HCT116 (cell line): ENCODE results near the gene EME1. TPM values are rescaled to one million over a fixed set of nuclear protein-coding genes. Genes with fewer than 3 reads are reported as not detected.
A peak's percentile ranks its signal among the peaks of the same experiment; 100 is the strongest.

ENCODE experiments used
- ATAC-seq: fragments of 200-7000 bp; cut with Tn5 transposase; 2 replicates; pipeline ENCODE4 v1.9.1; 2020; ENCODE audit warnings: mild to moderate bottlenecking, moderate library complexity
- BruUV-seq: library from RNA; stranded (reverse); fragments of 400-500 nt; replicated peaks from 2 replicates; lab custom pipeline; 2021; lab: Mats Ljungman, UMichigan
- CTCF ChIA-PET: fragments of 300-600 bp; sonication (Branson Sonifier 250); formaldehyde crosslinking; loops from one replicate; lab custom pipeline; 2021; ENCODE audit warnings: antibody characterized with exemption; lab: Charles Lee
- POLR2A ChIA-PET: fragments of 300-600, 350-600 bp; sonication (Branson Sonifier 250); formaldehyde crosslinking; loops from one replicate; lab custom pipeline; 2021; ENCODE audit warnings: antibody characterized with exemption; lab: Charles Lee
- RAD21 ChIA-PET, 2 experiments: fragments of 300-600 bp; sonication (Branson Sonifier 250); formaldehyde crosslinking; loops; one replicate each; lab custom pipeline; 2023; ENCODE audit warnings: low total read pairs in 2 of 2; ENCODE audit not compliant: uncharacterized antibody in 2 of 2, unreplicated experiment in 2 of 2, low non-redundant PET in 1 of 2; lab: Charles Lee
- DNase-seq: peaks from one replicate; pipeline ENCODE4 v3.0.0-alpha.2; 2010; ENCODE audit warnings: low read depth, low spot score
- H2AFZ ChIP-seq: fragments of 200-600 bp; shearing (Covaris generic), sonication (generic); 2 replicates; pipeline ENCODE4 v1.6.1; 2017; ENCODE audit warnings: low read depth, mixed run types, mixed read lengths, antibody characterized with exemption, low read length; ENCODE audit not compliant: poor library complexity, severe bottlenecking
- H3K27ac ChIP-seq: 2 replicates; pipeline ENCODE4 v1.5.1; 2012; ENCODE audit warnings: low read depth, low read length
- H3K27me3 ChIP-seq: fragments of 200-600 bp; sonication (generic); 2 replicates; pipeline ENCODE4 v1.6.1; 2016; ENCODE audit warnings: mixed run types, low read length, mixed read lengths; ENCODE audit not compliant: insufficient read depth
- H3K36me3 ChIP-seq, 2 experiments: fragments of 200-500 bp in 1 of 2; fragments of 200-600 bp in 1 of 2; sonication (Bioruptor generic) in 1 of 2; sonication (generic) in 1 of 2; 2 replicates each; pipeline versions ENCODE4 v1.5.1 to v1.6.1; 2014 to 2016; ENCODE audit warnings: low read length in 2 of 2, inconsistent platforms in 1 of 2, mixed read lengths in 1 of 2, mixed run types in 1 of 2; ENCODE audit not compliant: insufficient read depth in 2 of 2, control insufficient read depth in 1 of 2
- H3K4me1 ChIP-seq, 2 experiments: fragments of 200-600 bp in 1 of 2; sonication (generic) in 1 of 2; 2 replicates each; pipeline versions ENCODE4 v1.5.1 to v1.6.1; 2012 to 2017; ENCODE audit warnings: low read length in 2 of 2, inconsistent platforms in 1 of 2, mild to moderate bottlenecking in 1 of 2, mixed read lengths in 1 of 2, mixed run types in 1 of 2, moderate library complexity in 1 of 2; ENCODE audit not compliant: insufficient read depth in 2 of 2, control insufficient read depth in 1 of 2
- H3K4me2 ChIP-seq: fragments of 200-600 bp; sonication (generic); 2 replicates; pipeline ENCODE4 v1.6.1; 2017; ENCODE audit warnings: mixed run types, low read length, mixed read lengths
- H3K4me3 ChIP-seq, 2 experiments: fragments of 200-600 bp in 1 of 2; sonication (generic) in 1 of 2; replicated peaks in 1 of 2; 2 replicates each; pipeline ENCODE4 v1.5.1; 2011 to 2016; ENCODE audit warnings: low read length in 2 of 2, control low read depth in 1 of 2, low read depth in 1 of 2, mild to moderate bottlenecking in 1 of 2, mixed read lengths in 1 of 2, mixed run types in 1 of 2
- H3K79me2 ChIP-seq: fragments of 200-600 bp; sonication (generic); 2 replicates; pipeline ENCODE4 v1.6.1; 2017; ENCODE audit warnings: mild to moderate bottlenecking, mixed run types, low read length, moderate library complexity, mixed read lengths; ENCODE audit not compliant: insufficient read depth
- H3K9ac ChIP-seq: fragments of 200-600 bp; sonication (generic); 2 replicates; pipeline ENCODE4 v1.6.1; 2016; ENCODE audit warnings: low read length, mixed read lengths
- H3K9me2 ChIP-seq: fragments of 200-600 bp; sonication (generic), shearing (Covaris generic); 2 replicates; pipeline ENCODE4 v1.6.1; 2017; ENCODE audit warnings: mixed run types, mild to moderate bottlenecking, moderate library complexity; ENCODE audit not compliant: insufficient read depth
- H3K9me3 ChIP-seq, 2 experiments: fragments of 200-500 bp in 1 of 2; fragments of 200-600 bp in 1 of 2; sonication (Bioruptor generic) in 1 of 2; sonication (generic) in 1 of 2; 2 replicates each; pipeline ENCODE4 v1.6.1; 2014 to 2017; ENCODE audit warnings: low read length in 2 of 2, mixed read lengths in 2 of 2, inconsistent platforms in 1 of 2, low read depth in 1 of 2, mild to moderate bottlenecking in 1 of 2, mixed run types in 1 of 2, moderate library complexity in 1 of 2; ENCODE audit not compliant: control insufficient read depth in 1 of 2, insufficient read depth in 1 of 2
- H4K20me1 ChIP-seq: fragments of 200-600 bp; sonication (generic), shearing (Covaris generic); 2 replicates; pipeline ENCODE4 v1.6.1; 2017; ENCODE audit warnings: mixed run types, mild to moderate bottlenecking, moderate library complexity; ENCODE audit not compliant: insufficient read depth
- EGR1 ChIP-seq: IDR thresholded peaks from 2 replicates; pipeline ENCODE4 v1.6.1; 2012; ENCODE audit warnings: low read depth
- EZH2phosphoT487 ChIP-seq: fragments of 200-600 bp; IDR thresholded peaks from 2 replicates; pipeline ENCODE4 v1.6.1; 2018; ENCODE audit warnings: antibody characterized with exemption, borderline replicate concordance
- JUND ChIP-seq: IDR thresholded peaks from 2 replicates; pipeline ENCODE4 v1.6.1; 2012
- POLR2AphosphoS5 ChIP-seq: IDR thresholded peaks from 2 replicates; pipeline ENCODE4 v1.6.1; 2011; ENCODE audit warnings: mild to moderate bottlenecking, low read depth, low read length, moderate library complexity
- RAD21 ChIP-seq: IDR thresholded peaks from 2 replicates; pipeline ENCODE4 v1.6.1; 2012; ENCODE audit warnings: low read depth, mild to moderate bottlenecking
- YY1 ChIP-seq: IDR thresholded peaks from 2 replicates; pipeline ENCODE4 v1.6.1; 2011; ENCODE audit warnings: low read length, low read depth, moderate library complexity, mild to moderate bottlenecking; ENCODE audit not compliant: insufficient replicate concordance; ENCODE audit errors: extremely low read depth
- ZNF274 ChIP-seq: fragments of 200-500 bp; sonication (Bioruptor generic); IDR thresholded peaks from 2 replicates; pipeline ENCODE4 v1.6.1; 2014; ENCODE audit warnings: mild to moderate bottlenecking, low read depth, low read length, inconsistent platforms
- intact Hi-C: fragments of 100-400 bp; cut with micrococcal nuclease; formaldehyde crosslinking; loops from 2 replicates; pipeline ENCODE4 v1.10.0; 2022
- total RNA-seq: library from RNA; stranded (reverse); gene quantifications from one replicate; pipeline ENCODE4 v1.2.1, GENCODE V29; 2021; ENCODE audit not compliant: unreplicated experiment
- TF ChIP-seq, protein P1 (sequence below), 3 experiments: fragments of 200-600 bp in 1 of 3; sonication (generic) in 1 of 3; IDR thresholded peaks in 2 of 3; conservative IDR thresholded peaks in 1 of 3; 2 replicates each; pipeline ENCODE4 v1.5.1; 2012 to 2017; ENCODE audit warnings: low read depth in 2 of 3, low read length in 2 of 3, antibody characterized with exemption in 1 of 3, borderline replicate concordance in 1 of 3, control low read depth in 1 of 3, mild to moderate bottlenecking in 1 of 3, mixed read lengths in 1 of 3, mixed run types in 1 of 3, moderate library complexity in 1 of 3; ENCODE audit not compliant: insufficient read depth in 1 of 3

The EME1 gene
- total RNA-seq, 1 experiment from 2014 or later, result 31.8 TPM

DNA sequence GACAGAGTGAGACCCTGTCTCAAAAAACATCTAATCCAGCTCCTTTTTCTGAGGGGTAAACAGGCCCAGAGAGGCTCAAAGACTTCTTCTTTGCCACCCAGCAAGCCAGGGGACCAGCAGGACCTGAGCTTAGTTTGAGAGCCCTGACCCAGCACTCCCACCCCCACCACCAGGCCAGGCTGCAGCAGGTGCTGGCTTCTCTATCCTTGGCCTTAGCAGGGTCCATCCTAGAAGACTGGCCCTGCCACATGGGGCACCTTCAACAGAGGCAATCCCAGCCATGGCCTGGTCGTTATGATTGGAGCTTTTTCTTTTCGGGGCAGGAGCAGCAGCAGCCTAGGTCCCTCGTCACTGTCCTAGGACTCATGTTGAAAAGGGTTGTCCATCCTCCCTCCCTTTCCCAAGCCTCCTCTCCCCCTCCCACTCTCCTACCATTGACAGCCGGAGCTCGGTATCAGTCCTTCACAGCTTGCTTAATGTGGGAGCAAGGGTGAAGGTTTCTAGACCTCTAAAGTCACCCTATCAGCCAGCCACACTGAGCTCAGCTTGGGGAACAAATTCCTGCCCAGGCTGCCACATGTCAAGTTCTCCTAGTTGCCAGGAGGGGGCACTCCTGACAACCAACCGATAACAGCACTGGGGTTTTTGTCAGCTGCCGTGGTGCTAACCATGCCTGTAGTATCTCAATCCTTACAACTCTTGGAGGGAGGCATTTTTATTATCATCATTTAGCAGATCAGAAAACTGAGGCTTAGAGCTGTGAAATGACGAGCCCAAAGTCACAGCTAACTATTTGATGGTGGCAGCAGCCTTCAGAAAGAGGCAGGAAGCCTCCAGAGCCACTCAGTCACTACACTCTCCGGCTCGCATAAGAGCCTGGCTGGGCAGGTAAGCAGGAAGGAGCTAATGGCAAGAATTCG lies 11.2 kb upstream of the EME1 start:
- DNase-seq, result peak; percentile 60
- H3K9ac ChIP-seq, result no peak overlapping the region
- no TSS peak for BruUV-seq
- TF ChIP-seq YY1, result peak; percentile 37
- no peak; the same call in 1 of the 2 replicates for TF ChIP-seq RAD21
- no peak for TF ChIP-seq EGR1
- TF ChIP-seq EZH2phosphoT487, result no peak
- TF ChIP-seq, protein P1, sequence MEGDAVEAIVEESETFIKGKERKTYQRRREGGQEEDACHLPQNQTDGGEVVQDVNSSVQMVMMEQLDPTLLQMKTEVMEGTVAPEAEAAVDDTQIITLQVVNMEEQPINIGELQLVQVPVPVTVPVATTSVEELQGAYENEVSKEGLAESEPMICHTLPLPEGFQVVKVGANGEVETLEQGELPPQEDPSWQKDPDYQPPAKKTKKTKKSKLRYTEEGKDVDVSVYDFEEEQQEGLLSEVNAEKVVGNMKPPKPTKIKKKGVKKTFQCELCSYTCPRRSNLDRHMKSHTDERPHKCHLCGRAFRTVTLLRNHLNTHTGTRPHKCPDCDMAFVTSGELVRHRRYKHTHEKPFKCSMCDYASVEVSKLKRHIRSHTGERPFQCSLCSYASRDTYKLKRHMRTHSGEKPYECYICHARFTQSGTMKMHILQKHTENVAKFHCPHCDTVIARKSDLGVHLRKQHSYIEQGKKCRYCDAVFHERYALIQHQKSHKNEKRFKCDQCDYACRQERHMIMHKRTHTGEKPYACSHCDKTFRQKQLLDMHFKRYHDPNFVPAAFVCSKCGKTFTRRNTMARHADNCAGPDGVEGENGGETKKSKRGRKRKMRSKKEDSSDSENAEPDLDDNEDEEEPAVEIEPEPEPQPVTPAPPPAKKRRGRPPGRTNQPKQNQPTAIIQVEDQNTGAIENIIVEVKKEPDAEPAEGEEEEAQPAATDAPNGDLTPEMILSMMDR (IDR thresholded peaks at IDR 0.05 in 2 of 3, conservative IDR thresholded peaks at IDR 0.05 in 1 of 3; ENCODE audit: borderline replicate concordance in 1 of 3, insufficient read depth in 1 of 3, low read depth in 2 of 3, low read length in 2 of 3), result peak; percentile 87 to 97 (median 94)
- no peak for TF ChIP-seq POLR2AphosphoS5
- no peak for TF ChIP-seq JUND
- no peak for TF ChIP-seq ZNF274
- TF ChIP-seq, all 23 proteins: peak for 2
- peaks cover 3 to 8% of the 10 kb centered on the region in 2 experiments; a peak in 2 of 4 replicates for H3K4me1 ChIP-seq
- H4K20me1 ChIP-seq, result no peaks in the 10 kb centered on the region
- H3K36me3 ChIP-seq, result peaks cover 30 to 39% of the 10 kb centered on the region in 2 experiments; a peak in 3 of 4 replicates
- ATAC-seq, result peak; percentile 83
- no peaks in the 10 kb centered on the region for H3K9me2 ChIP-seq
- peak overlapping the region; percentile 16 for H3K27ac ChIP-seq
- H3K79me2 ChIP-seq, result no peaks in the 10 kb centered on the region
- RAD21 ChIA-PET, result interaction anchor here (0.6 to 0.9 kb wide), 3 partner anchors 118 to 761 kb away, joined by 3 to 7 read pairs (median 6); partner anchors contain the start of gene COL1A1 (in 1 of the 2)
- H3K4me2 ChIP-seq, result no peak overlapping the region
- intact Hi-C loops, result loop anchor here (1.0 kb wide), 1 partner anchor 117 kb away; no protein-coding TSS in a partner anchor
- H3K9me3 ChIP-seq, result no peaks in the 10 kb centered on the region
- H3K4me3 ChIP-seq, result no peak overlapping the region
- H2AFZ ChIP-seq, result no peak overlapping the region
- CTCF ChIA-PET, result interaction anchor here (0.7 to 3.6 kb wide), 20 partner anchors 10 to 480 kb away, joined by 3 to 33 read pairs (median 4); partner anchors contain the start of genes EME1, EPN3, LRRC59 and MRPL27
- POLR2A ChIA-PET, result interaction anchor here (0.9 to 2.7 kb wide), 7 partner anchors 10 to 117 kb away, joined by 3 to 12 read pairs (median 5); partner anchors contain the start of genes LRRC59, MRPL27, RSAD1 and XYLT2
- H3K27me3 ChIP-seq, result no peaks in the 10 kb centered on the region
